GM10847 (cell line): ENCODE data around the gene PROSER3.

Experiments used
- POLR2A ChIP-seq: IDR thresholded peaks from 2 replicates; pipeline ENCODE4 v1.6.1; 2011; ENCODE audit not compliant: insufficient read length; ENCODE audit errors: extremely low read depth

Gene PROSER3

GRCh38 chr19:35775046-35775297 lies 17.0 kb downstream of the PROSER3 start:
- TF ChIP-seq POLR2A: no peak

GRCh38 chr19:35775298-35776101 lies 17.5 kb downstream of the PROSER3 start, which contains the start of gene ARHGAP33:
Gene ARHGAP33 (plus strand): TSS chr19:35775564. CDS start chr19:35775659, 95 bp downstream.
- peak; percentile 55 for TF ChIP-seq POLR2A

- no peak for TF ChIP-seq POLR2A
Measured at GRCh38 chr19:35776102-35776788, 18.3 kb downstream of the PROSER3 start.

- TF ChIP-seq POLR2A: no peak
Measured at GRCh38 chr19:35777086-35777841, 19.3 kb downstream of the PROSER3 start.

GRCh38 chr19:35777961-35778360 lies 20.0 kb downstream of the PROSER3 start:
- TF ChIP-seq POLR2A: no peak

GRCh38 chr19:35779033-35779432 lies 21.1 kb downstream of the PROSER3 start:
- no peak for TF ChIP-seq POLR2A

GRCh38 chr19:35780058-35780457 lies 22.1 kb downstream of the PROSER3 start:
- no peak for TF ChIP-seq POLR2A

GRCh38 chr19:35780717-35781116 lies 22.7 kb downstream of the PROSER3 start:
- TF ChIP-seq POLR2A: no peak

- no peak for TF ChIP-seq POLR2A
Measured at GRCh38 chr19:35781650-35782049, 23.7 kb downstream of the PROSER3 start.

- TF ChIP-seq POLR2A: no peak
Measured at GRCh38 chr19:35782589-35782988, 24.6 kb downstream of the PROSER3 start.

- TF ChIP-seq POLR2A: no peak
Measured at GRCh38 chr19:35783469-35784434, 25.8 kb downstream of the PROSER3 start.

GRCh38 chr19:35784503-35785338 lies 26.7 kb downstream of the PROSER3 start:
- no peak for TF ChIP-seq POLR2A

- TF ChIP-seq POLR2A: no peak
Measured at GRCh38 chr19:35785339-35785627, 27.3 kb downstream of the PROSER3 start.
